NCI-H526 (cell line): Measurements from ENCODE around the gene POU4F2.

ENCODE experiments used
- DNase-seq, 2 experiments: peaks; one replicate each; lab custom pipeline; 2025; lab: John Stamatoyannopoulos, UW

POU4F2 gene

DNA sequence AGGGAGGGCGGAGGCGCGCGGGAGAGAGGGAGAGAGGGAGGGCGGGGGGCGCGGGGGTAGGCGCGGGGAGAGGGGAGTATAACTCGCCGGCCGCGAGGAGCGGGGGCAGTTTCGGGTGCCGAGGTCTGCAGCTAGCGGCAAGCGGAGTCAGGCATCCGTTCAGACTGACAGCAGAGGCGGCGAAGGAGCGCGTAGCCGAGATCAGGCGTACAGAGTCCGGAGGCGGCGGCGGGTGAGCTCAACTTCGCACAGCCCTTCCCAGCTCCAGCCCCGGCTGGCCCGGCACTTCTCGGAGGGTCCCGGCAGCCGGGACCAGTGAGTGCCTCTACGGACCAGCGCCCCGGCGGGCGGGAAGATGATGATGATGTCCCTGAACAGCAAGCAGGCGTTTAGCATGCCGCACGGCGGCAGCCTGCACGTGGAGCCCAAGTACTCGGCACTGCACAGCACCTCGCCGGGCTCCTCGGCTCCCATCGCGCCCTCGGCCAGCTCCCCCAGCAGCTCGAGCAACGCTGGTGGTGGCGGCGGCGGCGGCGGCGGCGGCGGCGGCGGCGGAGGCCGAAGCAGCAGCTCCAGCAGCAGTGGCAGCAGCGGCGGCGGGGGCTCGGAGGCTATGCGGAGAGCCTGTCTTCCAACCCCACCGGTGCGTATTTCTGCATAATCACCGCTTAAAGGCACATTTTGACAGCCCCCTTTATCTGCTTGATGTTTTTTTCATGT is at the start of gene POU4F2:
Gene POU4F2 (plus strand): TSS at position 108 of the 720 bp plus-strand sequence. CDS start 248 bp downstream, at position 356.
- DNase-seq, result peak in 1 of 2 experiments; percentile 75

DNA sequence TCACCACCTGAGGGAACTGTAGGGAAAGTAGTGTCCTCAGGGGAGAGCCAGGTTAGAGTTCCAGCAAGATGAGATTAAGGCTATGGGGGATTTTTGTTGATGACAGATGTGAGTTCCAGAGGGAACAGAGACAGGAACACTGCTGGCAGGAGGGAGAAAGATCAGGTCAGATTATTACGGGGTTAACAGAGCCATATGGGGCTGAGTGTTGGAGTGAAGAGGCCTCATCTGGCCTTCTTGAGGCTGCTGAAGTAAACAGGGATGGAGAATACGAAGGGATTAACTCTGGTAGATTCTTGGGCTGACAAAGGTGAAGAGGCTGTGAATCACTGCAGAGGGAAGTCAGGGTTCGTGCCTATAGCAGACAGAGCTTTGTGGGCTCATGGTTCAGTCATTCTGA is 47.9 kb upstream of the POU4F2 start:
- no peak for DNase-seq

GRCh38 chr4:146592019-146592418 is 46.7 kb upstream of the POU4F2 start:
- no peak for DNase-seq

DNA sequence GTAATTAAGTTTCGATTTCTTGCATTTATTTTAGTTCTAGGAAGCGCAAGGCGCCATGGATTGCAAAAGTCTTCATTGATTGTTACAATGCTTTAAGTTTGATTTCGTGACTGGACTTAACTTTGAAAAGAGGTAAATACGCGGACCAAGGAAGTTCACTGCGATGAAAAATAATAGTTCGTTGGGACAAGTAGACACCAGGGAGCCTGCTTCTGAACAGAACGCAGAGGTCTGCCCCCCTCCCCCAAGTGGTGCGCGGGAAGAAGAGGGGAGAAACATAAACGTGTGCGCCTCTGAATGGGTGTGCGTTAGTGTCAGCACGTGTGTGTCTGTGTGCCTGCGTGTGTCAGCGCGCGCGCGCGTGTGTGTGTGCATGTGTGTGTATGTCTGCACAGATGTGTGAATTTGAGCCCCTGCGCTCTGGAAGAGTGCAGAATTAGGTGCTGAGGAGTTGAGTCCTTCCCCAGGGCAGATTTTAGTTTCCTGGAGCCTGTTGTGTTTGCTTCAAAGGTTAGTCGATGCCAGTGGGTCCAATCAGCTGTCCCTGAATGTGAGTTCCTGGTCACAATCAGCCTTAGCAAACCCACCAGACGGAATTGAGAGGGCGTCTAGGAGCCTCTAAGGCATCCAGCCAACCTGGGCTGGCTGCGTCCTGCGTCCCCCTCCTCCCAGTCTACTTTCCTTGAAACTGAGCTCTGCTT is 5.8 kb upstream of the POU4F2 start:
- no peak for DNase-seq

DNA sequence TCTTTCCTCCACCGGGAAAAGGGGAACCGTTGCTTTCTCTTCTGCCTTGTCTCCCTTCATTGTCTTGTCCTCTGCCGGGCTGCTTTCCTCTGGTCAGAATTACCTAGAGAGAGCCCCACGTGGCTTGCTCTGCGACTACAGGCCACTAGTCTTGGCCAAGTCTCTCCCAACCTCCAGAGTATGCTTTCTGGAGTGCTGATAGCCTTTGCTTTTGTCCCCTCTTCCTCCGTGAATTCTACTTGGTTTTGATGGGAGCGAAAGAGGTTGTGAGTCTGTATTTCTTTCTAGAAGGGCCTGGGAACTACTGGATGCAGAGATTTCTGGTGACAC is 5.3 kb upstream of the POU4F2 start:
- no peak for DNase-seq

GRCh38 chr4:146634825-146635224 is 3.9 kb upstream of the POU4F2 start:
- DNase-seq, result no peak

DNA sequence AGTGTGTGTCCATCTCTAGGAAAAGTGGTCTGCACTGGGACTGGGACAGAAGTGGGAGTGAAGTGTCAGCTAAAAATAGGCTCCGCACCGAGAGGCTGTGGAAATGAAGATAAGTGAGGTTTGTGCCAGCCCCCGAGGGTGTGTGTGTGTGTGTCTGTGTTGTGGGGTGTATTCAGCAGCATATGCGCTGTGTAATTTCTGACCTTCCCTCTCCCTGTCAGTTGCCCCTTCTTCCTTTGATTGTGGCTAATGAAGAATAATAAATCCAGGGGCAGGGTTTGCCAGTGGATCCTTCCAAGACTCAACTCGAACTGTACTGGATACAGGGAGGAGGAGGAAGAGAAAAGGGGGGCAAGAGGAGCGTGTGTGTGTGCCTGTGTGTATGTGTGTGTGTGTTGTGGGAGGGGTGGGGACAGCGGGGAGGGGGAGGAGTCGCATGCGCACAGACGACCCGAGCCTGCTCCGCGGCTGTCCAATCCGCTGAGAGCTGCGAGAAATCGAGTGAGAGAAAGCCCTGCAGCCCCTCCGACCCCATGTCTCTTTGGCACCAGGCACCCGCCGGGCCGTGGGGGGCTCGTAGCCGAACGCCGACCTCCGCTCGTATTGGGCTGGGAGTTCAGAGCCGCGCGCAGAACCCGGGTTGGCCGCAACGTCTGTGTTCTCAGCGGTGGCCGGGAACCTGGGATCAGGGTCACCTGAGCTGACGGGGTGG is 916 bp upstream of the POU4F2 start:
- peak in 1 of 2 experiments; percentile 39 for DNase-seq

- DNase-seq, result no peak
Measured at GRCh38 chr4:146638333-146638785, 334 bp upstream of the POU4F2 start.

GRCh38 chr4:146639506-146639932 is 826 bp downstream of the POU4F2 start:
- DNase-seq, result no peak

DNA sequence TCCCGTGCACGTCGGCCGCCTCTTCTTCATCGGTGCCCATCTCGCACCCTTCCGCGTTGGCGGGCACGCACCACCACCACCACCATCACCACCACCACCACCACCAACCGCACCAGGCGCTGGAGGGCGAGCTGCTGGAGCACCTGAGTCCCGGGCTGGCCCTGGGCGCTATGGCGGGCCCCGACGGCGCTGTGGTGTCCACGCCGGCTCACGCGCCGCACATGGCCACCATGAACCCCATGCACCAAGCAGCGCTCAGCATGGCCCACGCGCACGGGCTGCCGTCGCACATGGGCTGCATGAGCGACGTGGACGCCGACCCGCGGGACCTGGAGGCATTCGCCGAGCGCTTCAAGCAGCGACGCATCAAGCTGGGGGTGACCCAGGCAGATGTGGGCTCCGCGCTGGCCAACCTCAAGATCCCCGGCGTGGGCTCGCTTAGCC is 1.4 kb downstream of the POU4F2 start:
- DNase-seq, result no peak

GRCh38 chr4:146640465-146641061 is 1.9 kb downstream of the POU4F2 start:
- no peak for DNase-seq

GRCh38 chr4:146641762-146642161 is 3.1 kb downstream of the POU4F2 start:
- DNase-seq, result no peak

DNA sequence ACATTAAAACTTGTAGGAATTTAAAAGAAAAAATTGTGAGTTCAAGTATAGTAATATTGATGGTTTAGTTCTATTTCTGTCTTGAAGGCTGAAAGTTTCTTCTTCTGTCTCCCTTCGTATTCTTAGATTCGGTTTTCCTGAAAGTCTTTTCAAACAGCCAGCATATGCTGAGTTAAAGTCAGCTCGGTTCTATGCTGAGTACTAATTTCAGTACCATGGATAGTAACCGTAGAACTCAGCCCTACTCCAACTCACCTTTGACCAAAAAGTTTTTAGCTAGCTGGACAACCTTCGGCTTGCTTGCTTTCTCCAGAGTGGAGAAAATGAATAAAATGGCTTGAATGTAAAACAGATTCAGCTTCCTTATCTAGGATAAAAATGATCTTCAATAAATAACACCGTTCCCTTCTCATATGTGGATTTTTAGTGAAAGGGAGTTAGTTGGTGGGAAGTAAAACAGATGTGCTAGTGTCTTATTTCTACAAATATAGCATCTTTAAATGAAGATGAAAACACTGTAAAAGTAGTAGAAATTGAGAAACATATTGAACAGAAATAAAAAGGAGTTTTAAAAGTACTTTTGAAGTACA is 5.2 kb downstream of the POU4F2 start:
- no peak for DNase-seq

DNA sequence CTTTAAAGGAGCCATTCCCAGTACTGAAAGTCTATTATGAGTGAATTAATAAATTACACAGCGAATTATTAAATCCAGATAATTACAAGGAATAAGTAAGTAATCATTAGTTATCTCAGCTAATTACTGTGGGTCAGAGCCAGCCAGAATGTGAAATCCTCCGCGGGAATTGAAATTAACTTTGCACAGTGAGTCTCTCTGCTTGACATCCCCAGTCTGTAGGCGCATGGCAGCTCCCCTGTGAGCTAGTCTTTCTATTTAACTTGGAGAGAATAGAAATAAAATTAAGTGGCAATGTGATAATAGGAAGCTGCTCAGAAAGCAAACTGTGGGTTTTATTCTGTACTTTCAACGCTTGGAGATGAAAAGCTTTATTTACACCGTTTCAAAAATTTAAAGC is 7.2 kb downstream of the POU4F2 start:
- no peak for DNase-seq

DNA sequence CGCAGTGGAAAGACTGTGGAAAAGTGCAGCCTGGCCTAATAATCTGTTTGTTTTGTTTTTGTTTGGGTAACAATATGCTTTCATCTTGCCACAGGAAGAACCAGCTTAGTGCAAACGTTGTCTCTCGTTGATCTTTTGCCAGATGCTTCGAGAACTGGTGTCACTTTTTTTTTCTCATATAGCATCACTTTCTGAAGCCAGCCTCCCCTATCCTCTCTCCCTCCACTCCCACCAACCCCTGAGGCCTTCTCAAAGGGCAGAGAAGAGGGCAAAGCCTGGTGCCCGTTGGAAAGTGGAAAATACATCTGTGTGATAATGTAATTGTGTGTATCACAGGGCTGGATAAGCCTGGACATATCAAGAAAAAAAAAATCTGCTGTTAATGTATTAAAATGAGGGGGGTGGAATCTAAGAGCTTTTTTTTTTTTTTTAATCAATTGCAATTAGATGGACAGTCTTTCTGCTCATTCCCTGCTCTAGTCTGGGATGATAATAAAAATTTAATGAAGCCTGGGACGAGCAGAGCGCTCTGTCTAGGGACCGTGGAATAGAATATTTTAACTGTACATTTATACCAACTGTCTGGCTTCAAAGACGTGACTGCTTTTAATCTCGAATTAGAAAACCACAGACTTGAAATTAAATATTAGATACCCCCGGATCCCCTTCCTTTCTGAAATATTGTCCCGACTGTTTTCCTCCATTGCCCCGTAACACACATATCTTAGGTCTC is 8.1 kb downstream of the POU4F2 start:
- no peak for DNase-seq

DNA sequence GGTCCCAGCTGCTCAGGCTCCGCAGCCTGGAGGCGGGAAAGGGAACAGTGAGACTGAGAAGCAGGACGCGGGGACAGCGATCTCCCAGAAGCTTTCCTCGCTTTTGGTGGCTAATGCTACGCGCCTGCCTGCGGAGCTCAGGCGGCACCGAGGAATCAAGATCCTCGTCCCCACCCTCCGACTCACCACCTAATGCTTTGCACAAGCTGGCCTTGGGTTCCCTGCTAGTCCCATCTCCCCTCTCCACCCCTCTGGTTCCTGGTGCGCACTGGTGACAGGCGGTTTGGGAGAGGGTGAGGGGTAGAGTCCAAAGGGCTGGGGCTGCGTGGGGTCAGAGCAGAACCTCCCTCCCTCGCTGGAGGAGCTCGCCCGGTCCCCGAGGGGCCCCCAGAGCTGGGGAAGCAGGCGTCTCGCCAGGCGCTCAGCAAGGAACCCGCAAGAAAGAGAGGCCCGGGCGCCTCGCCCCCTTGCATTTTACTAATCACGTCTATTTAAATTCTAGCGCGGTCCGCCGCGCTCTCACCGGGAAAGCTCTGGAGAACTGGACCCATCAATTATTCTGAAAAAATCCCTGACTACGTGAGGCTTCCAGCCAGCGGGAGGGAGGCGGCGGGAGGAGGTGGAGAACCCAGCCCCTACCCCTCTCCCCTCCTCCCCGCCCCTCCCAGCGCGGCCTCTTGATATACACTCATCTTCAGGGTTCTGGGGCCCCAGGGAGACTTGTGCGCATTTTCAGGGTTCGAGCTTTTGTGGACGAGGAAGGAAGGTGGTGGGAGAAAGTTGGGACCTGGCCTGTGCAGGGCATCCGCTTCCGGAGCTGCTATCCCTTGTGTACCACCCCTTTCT is 9.1 kb downstream of the POU4F2 start:
- peak in 1 of 2 experiments; percentile 21 for DNase-seq

DNA sequence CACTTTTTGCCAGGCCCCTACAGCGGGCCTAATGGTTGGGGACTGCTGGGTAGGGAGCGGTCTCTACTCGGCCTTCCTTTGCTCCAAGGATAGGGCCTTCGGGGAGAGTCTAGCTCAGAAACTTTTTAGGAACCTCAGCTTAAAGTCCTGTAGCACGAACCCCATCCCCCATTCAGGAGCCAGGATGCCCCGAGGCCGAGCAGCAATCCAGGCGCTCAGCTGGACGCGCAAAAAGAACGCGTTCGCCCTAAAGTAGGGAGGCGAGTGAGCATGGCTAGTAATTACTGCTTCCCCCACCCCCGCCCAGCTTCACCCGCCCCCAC is 9.7 kb downstream of the POU4F2 start:
- no peak for DNase-seq

GRCh38 chr4:146649232-146649631 is 10.5 kb downstream of the POU4F2 start:
- DNase-seq, result no peak

DNA sequence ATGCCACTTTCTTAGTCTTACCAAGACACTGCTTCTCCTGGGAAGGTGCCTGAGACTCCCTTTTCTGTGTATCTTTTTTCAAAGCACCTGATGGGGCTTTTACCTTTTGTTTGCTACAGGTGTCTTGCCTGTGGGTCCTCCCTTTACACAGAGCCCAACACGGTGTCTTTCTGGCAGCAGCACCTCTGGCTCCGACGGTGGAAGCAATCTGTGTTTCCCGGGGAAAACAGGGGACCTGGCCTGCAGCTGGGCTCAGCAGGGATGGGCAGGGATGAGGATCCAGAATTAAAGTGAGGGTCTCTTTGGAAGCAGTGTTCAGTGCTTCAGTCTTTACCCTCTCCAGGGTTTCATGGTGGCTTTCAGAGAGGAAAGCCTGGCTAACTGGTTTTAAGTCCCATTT is 11.3 kb downstream of the POU4F2 start:
- DNase-seq, result no peak

DNA sequence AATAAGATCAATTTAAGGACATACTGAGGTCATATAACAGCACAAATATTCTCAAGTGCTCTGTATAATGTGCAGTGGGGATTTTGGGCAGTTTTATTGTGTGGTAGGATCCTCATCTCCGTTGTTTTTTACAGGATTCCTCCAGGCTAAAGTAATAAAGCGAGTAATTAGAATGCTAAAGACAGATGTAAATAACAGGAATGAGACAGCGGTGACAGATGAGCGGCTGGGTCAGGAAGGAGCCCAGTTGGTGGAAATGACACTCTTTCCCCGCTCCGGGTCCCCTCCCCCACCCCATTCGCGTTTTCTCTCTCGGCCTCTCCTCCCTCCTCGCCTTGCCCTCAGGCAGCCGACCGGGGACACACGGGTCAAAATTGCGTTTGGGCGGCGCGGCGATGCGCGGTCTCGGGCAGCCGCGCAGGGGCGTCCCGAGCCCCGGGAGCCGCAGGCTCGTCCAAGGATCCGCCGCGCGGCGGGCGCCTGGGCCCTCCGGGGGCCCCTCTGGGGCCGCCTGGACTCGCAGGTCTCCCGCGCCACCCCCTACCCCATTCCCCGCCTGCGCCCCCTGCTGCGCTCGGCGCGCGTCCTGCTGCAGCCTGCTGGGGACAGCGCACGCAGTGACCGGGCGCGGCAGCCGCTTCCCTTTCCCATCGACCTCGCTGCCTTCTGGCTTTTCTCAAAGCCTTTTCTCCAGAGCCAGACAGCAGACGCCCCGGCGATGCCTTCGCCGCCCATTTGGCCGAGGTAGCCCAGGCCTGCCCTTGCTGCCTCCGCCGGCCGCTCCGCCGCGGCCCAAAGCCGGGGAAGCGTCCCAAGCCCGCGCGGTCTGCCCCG is 16.2 kb downstream of the POU4F2 start:
- peak in 1 of 2 experiments; percentile 61 for DNase-seq
